Left lung (tissue), 10 donors: ENCODE results near the gene PVALB. TPM values are rescaled to one million over a fixed set of nuclear protein-coding genes. Genes with fewer than 3 reads are reported as not detected.

ENCODE experiments used
- ATAC-seq: fragments of 200-7000 bp; cut with Tn5 transposase; one replicate; pipeline ENCODE4 v1.9.1; 2020; ENCODE audit warnings: moderate library complexity
- DNase-seq, 4 donors: peaks; one replicate each; pipeline ENCODE4 v3.0.0-alpha.2; 2013 to 2020
- H3K27ac ChIP-seq, 2 donors: fragments of 200-600 bp; sonication (generic) in 1 of 2; one replicate each; pipeline versions ENCODE4 v1.5.0 to v1.8.0; 2020 to 2021
- H3K27me3 ChIP-seq, 2 donors: fragments of 200-600 bp; sonication (generic) in 1 of 2; one replicate each; pipeline versions ENCODE4 v1.5.0 to v1.8.0; 2020 to 2021
- H3K36me3 ChIP-seq, 2 donors: fragments of 200-600 bp; sonication (generic) in 1 of 2; one replicate each; pipeline versions ENCODE4 v1.5.0 to v1.8.0; 2020 to 2021
- H3K4me1 ChIP-seq, 2 donors: fragments of 200-600 bp; one replicate each; pipeline ENCODE4 v1.8.0; 2021
- H3K4me3 ChIP-seq, 2 donors: fragments of 200-600 bp; sonication (generic) in 1 of 2; one replicate each; pipeline versions ENCODE4 v1.5.0 to v1.8.0; 2020 to 2021; ENCODE audit warnings: mild to moderate bottlenecking in 1 of 2
- H3K9me3 ChIP-seq, 2 donors: fragments of 200-600 bp; sonication (generic) in 1 of 2; one replicate each; pipeline versions ENCODE4 v1.5.0 to v1.8.0; 2020 to 2021
- CTCF ChIP-seq, 2 donors: fragments of 200-600 bp; sonication (generic) in 1 of 2; IDR thresholded peaks; one replicate each; pipeline versions ENCODE4 v1.5.0 to v1.8.0; 2021; ENCODE audit warnings: antibody characterized with exemption in 2 of 2
- intact Hi-C, 2 donors: fragments of 100-400 bp; cut with DNase I; formaldehyde crosslinking; loops; one replicate each; pipeline versions ENCODE4 v1.11.2 to v1.14.2; 2022
- polyA plus RNA-seq, 6 donors: library from polyadenylated mRNA; unstranded; fragments of 120-200 nt; gene quantifications; one replicate each; pipeline ENCODE4 v1.2.1, GENCODE V29; 2013; ENCODE audit not compliant: insufficient read length in 6 of 6
- total RNA-seq, 2 donors: library from RNA; stranded (reverse); fragmentation: NEBNext Ultra II Directional; extraction: Animal tissue kit (Norgen Biotek cat#: 25700); gene quantifications; one replicate each; pipeline ENCODE4 v1.2.1, GENCODE V29; 2021
- donor health status: DM: no; HTN: yes; CAD: no.
- donor health status: DM: no; HTN: no; CAD: no.

PVALB gene
- total and polyA plus RNA-seq, 8 donors: 0.30 to 0.76 (median 0.55) TPM; not detected in 4

GRCh38 chr22:36775964-36776669 is 40.7 kb downstream of the PVALB start, which contains the start of gene IFT27:
Gene IFT27, minus strand, starts transcription at chr22:36776119. Its CDS starts 412 bp downstream, at chr22:36775707.
- peak within 1 kb of the TSS; percentile 48 to 79 for H3K27ac ChIP-seq
- H3K4me1 ChIP-seq: peaks cover 5 to 18% of the 10 kb centered on the region in 2 donors
- intact Hi-C loops: no loop called here
- DNase-seq: peak; percentile 95 to 100 (median 100)
- H3K36me3 ChIP-seq: no peaks in the 10 kb centered on the region
- H3K27me3 ChIP-seq: no peaks in the 10 kb centered on the region
- no peak for TF ChIP-seq CTCF (IDR thresholded peaks at IDR 0.05)
- peak; percentile 95 for ATAC-seq
- H3K4me3 ChIP-seq: peak within 1 kb of the TSS; percentile 81 to 100
- no peaks in the 10 kb centered on the region for H3K9me3 ChIP-seq

- H3K9me3 ChIP-seq: no peaks in the 10 kb centered on the region
- peak; percentile 16 for ATAC-seq
- H3K27me3 ChIP-seq: no peaks in the 10 kb centered on the region
- no peak for TF ChIP-seq CTCF (IDR thresholded peaks at IDR 0.05)
- H3K4me1 ChIP-seq: peaks cover 5 to 18% of the 10 kb centered on the region in 2 donors
- H3K4me3 ChIP-seq: peak overlapping the region; percentile 81 to 100
- no peaks in the 10 kb centered on the region for H3K36me3 ChIP-seq
- intact Hi-C loops: no loop called here
- DNase-seq: peak in 2 of 4 donors; percentile 43 to 55
- H3K27ac ChIP-seq: peak overlapping the region; percentile 48 to 79
These were observed 41.3 kb downstream of the PVALB start for GRCh38 chr22:36775586-36775963.

- no peak for TF ChIP-seq CTCF (IDR thresholded peaks at IDR 0.05)
- intact Hi-C loops: no loop called here
- Histone ChIP-seq H3K9me3 (no peaks in the 10 kb centered on the region), H3K4me3 (no peak overlapping the region), H3K27me3 (no peaks in the 10 kb centered on the region), H3K27ac (no peak overlapping the region), H3K4me1 (peaks cover 5 to 18% of the 10 kb centered on the region in 2 donors), H3K36me3 (no peaks in the 10 kb centered on the region)
- DNase-seq: no peak
- no peak for ATAC-seq
These were observed 42.9 kb downstream of the PVALB start for GRCh38 chr22:36773935-36774334.

- Histone ChIP-seq H3K9me3 (no peaks in the 10 kb centered on the region), H3K27ac (no peak overlapping the region), H3K36me3 (peaks cover 0 to 4% of the 10 kb centered on the region in 2 donors), H3K4me3 (no peak overlapping the region), H3K27me3 (no peaks in the 10 kb centered on the region), H3K4me1 (peaks cover 5 to 18% of the 10 kb centered on the region in 2 donors)
- intact Hi-C loops: no loop called here
- TF ChIP-seq CTCF (IDR thresholded peaks at IDR 0.05): no peak
- DNase-seq (no peak), ATAC-seq (no peak)
These were observed 44.4 kb downstream of the PVALB start for GRCh38 chr22:36772451-36772850.

GRCh38 chr22:36771356-36772063 is 45.3 kb downstream of the PVALB start:
- H3K27ac ChIP-seq: no peak overlapping the region
- ATAC-seq: no peak
- H3K4me3 ChIP-seq: no peak overlapping the region
- intact Hi-C loops: no loop called here
- H3K9me3 ChIP-seq: no peaks in the 10 kb centered on the region
- H3K4me1 ChIP-seq: peaks cover 5 to 12% of the 10 kb centered on the region in 2 donors
- H3K27me3 ChIP-seq: no peaks in the 10 kb centered on the region
- no peak for TF ChIP-seq CTCF (IDR thresholded peaks at IDR 0.05)
- peak in 1 of 4 donors; percentile 21 for DNase-seq
- peaks cover 0 to 9% of the 10 kb centered on the region in 2 donors for H3K36me3 ChIP-seq
